Dermis blood vessel endothelial cell (primary cell): ENCODE data around the gene RNF151. TPM values are rescaled to one million over a fixed set of nuclear protein-coding genes. Genes with fewer than 3 reads are reported as not detected.
"Not testable (repeated sequence)": the region's sequence is repeated elsewhere in the genome, so short reads cannot be mapped to it uniquely, and the experiment has no call there.

ENCODE experiments used
- DNase-seq: peaks from one replicate; pipeline ENCODE4 v3.0.0; 2010
- total RNA-seq: library from RNA; depleted of rRNA; stranded (reverse); fragments of >200 nt; gene quantifications from 2 replicates; pipeline ENCODE4 v1.2.3, GENCODE V29; 2014

RNF151 gene
- total RNA-seq, 1 donor from 2014 or later: not detected

GRCh38 chr16:1960665-1961630, 5.7 kb upstream of the RNF151 start:
- peak; percentile 31 for DNase-seq

- no peak for DNase-seq
Measured at GRCh38 chr16:1961651-1962067, 5.0 kb upstream of the RNF151 start.

- not testable (repeated sequence) for DNase-seq
Measured at GRCh38 chr16:1962161-1963153, 4.2 kb upstream of the RNF151 start.

DNA sequence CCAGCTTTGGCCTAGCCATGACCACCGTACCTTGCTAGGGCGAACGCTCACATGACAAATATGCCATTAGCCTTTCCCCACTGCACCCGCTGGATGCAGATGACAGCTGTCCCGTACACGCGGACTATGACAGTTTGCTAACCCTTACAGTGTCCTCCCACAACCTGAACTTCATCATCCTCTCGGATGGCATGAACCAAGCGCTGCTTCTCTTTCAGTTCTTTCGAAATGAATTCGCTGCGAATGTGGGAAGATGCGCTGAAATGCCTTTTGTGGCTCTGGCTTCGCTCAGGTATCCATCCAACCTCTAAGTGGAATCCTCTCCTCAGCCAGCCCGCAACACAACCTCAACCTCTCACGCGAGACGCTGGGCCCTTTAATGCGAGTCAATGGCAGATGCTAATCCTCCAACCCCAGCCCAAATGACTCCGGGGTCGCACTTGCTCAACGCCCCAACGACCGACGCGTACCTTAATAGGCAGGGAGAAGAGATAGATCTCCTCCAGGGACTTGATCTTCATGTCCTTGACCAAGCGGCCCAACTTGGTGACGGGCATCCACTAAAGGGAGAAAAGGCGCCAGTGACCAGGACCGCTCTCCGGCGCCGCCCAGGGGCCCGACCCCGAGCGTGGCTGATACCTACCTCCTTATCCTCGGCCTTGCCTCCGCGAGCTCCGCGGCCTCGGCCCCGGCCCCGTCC, 2.7 kb upstream of the RNF151 start:
- DNase-seq: peak; percentile 60

DNA sequence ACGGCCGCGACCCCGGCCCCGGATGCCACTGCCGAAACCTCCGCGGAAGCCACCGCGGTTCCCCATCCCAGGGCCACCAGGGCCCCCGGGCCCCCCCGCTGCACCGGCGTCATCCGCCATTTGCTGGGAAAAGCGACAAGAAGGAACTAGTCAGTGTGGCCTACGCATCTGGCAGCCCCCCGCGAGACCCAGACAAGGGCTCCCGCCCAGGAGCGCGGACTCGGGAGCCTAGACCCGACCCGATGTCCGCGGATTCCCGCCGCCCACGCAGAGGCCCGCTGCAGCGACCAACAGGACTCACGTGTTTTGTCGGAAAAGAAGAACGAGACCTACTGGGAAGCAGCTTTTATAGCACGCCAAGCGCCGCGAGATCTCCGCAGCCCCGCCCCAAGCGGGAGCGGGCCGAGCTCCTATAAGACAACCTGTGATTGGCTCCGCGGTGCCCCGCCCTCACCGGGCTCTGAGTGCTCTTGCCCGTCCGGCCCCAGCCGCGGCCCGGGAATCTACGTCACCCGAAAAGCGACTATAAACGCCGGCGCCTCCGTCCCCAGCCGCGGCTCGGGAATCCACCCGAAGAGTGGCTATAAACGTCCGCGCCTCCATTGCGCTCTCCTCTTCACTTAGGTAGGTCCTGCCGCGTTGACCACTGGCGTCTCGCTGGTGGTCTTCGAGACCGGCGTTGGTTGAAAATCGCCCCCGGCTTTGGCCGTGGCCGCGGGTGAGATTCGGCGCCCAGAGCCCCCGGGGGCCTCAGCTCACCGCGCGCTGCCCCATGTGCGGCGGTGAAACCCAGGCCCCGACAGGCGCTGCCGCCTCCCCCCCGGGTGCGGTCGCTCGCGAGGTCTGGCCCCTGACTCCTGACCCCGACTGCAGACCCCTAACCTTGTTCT, 1.9 kb upstream of the RNF151 start, which contains the start of gene RPS2:
TSS of gene RPS2 (minus strand) at position 321 of the 890 bp plus-strand sequence. CDS start at position 120, 201 bp downstream.
- peak; percentile 99 for DNase-seq

DNA sequence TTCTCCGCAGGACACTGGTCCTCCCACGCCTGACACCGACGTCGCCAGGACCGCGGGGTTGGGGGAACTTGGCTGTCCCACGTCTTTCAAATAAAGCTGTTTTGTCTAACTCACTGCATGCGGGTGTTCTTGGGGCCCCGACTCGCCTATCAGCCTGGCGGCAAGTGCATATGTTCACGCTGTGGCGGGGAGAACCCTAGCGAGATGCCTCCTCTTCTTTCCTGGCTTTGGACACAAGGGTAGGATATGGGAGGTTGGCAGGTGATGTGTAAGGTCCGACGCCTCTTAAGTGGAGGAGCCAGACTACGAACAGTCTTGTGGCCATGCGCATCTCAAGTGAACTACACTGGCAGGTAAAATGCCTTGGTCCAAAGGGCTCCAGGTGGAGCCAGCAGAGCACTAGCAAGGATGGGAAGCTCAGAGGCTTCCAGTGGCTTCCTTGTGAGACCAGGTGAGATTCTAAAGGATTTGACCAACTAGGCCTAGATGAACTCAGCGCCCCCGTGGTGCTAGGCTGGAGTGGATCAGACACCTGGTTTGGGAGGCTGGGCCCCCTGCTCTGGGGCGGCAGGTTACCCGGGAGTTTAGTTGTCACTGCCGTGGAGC, 1.2 kb upstream of the RNF151 start:
- no peak for DNase-seq

DNA sequence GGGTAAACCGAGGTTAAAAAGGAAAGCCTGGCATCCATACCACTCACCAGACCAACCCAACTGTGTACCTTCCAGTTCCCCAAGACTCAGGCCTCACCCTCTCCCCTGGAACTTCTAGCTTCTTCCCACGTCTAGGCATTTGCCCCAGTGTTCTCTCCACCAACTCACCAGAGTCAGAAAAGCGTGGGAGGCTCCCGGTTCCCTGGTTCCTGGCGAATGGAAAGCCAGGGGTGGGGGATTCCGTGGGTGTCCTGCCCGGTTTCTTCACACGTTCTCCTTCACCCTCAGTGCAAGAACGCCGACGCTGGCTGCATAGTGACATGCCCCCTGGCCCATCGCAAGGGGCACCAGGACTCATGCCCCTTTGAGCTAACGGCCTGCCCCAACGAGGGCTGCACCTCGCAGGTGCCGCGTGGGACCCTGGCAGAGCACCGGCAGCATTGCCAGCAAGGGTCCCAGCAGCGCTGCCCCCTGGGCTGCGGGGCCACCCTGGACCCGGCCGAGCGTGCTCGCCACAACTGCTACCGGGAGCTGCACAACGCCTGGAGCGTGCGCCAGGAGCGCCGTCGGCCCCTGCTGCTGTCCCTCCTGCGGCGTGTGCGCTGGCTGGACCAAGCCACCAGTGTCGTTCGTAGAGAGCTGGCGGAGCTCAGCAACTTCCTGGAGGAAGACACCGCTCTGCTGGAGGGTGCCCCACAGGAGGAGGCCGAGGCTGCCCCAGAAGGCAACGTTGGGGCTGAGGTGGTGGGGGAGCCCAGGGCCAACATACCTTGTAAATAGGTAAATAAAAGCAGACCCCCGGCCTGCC, 1.7 kb downstream of the RNF151 start:
- DNase-seq: no peak

GRCh38 chr16:1971796-1972489, 5.3 kb downstream of the RNF151 start, which contains the start of gene TBL3:
TSS of gene TBL3 (plus strand) at chr16:1972053. CDS start at chr16:1972165, 112 bp downstream.
- peak; percentile 97 for DNase-seq

DNA sequence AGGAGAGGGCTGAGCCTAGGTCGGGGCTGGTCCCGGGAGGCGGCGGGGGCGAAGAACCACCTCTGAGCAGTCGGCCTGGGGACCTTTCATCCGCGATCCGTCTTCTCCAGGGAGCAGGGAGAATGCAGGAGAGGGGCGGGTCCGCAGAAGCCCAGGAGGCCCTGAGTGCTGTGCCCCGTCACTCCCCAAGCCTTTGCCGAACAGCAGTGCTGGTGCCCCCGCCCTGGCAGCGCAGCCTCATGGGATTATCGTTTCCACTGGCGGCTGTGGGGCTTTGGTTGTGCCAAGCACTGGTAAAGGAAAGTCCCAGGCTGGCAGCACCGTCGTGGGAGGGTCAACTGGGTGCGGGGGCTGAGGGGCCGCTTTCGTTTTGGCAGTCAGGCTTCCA, 5.8 kb downstream of the RNF151 start:
- DNase-seq: no peak

- DNase-seq: no peak
Measured at GRCh38 chr16:1973461-1974156, 7.0 kb downstream of the RNF151 start.

DNA sequence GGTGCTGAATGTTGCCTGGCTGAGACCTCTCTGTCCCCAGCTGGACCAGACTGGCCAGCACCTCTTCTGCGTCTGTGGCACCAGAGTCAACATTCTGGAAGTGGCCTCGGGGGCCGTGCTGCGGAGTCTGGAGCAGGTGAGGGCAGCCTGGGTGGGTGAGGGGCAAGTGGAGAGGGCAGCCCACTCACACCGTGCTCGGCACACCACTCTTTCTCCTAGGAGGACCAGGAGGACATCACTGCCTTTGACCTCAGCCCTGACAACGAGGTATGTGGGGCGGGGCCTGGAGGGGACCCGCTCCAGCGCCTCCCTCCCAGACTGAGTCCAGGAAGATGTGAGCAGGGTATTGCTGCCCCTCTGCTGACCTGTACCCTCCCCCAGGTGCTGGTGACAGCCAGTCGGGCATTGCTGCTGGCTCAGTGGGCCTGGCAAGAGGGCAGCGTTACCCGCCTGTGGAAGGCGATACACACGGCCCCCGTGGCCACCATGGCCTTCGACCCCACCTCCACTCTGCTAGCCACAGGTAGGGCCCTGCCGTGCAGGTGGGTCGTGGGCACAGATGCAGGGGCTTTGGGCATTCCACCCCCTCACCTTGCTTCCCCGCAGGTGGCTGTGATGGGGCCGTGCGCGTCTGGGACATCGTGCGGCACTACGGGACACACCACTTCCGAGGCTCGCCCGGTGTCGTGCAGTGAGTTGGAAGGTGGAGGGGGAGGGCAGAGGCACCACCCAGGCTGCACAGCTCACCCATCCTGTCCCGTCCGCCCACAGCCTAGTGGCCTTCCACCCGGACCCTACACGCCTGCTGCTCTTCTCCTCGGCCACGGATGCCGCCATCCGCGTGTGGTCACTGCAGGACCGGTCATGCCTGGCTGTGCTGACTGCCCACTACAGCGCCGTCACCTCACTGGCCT, 7.8 kb downstream of the RNF151 start:
- DNase-seq: no peak

DNA sequence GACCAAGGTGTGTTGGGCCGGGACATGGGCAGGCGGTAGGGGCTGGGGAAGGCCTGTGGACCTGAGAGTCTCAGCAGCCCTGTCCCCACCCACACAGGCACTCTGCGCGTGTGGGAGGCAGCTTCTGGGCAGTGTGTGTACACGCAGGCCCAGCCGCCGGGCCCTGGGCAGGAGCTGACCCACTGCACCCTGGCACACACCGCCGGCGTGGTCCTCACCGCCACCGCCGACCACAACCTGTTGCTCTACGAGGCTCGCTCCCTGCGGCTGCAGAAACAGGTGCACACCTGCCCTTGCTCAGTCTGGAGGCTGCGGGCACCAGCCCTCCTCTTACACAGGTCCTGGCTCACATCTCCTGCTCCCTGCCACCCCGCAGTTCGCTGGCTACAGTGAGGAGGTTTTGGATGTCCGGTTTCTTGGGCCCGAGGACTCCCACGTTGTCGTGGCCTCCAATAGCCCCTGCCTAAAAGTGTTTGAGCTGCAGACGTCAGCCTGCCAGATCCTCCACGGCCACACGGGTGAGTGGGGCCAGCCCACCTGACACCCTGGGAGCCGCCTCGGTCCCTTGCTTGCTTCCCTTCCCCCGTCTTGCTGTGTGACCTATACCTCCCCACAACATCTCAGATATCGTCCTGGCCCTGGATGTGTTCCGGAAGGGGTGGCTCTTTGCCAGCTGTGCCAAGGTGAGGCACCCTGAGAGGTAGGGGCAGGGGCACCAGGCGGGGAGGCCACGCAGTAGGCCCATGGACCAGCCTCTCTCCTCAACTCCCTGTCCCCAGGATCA, 9.0 kb downstream of the RNF151 start:
- no peak for DNase-seq

DNA sequence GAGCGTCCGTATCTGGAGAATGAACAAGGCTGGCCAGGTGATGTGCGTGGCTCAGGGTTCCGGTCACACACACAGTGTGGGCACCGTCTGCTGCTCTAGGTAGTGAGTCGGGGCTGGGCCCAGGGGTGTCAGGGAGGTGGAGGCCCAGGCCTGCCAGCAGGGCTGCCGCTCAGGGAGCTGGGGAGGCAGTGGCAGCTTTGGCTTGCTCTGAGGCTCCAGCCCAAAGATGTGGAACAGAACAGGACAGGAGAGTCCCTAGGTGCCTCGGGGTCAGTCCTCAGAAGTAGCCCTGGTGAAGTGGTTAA, 9.5 kb downstream of the RNF151 start:
- DNase-seq: no peak

GRCh38 chr16:1976951-1977874, 10.6 kb downstream of the RNF151 start:
- no peak for DNase-seq

DNA sequence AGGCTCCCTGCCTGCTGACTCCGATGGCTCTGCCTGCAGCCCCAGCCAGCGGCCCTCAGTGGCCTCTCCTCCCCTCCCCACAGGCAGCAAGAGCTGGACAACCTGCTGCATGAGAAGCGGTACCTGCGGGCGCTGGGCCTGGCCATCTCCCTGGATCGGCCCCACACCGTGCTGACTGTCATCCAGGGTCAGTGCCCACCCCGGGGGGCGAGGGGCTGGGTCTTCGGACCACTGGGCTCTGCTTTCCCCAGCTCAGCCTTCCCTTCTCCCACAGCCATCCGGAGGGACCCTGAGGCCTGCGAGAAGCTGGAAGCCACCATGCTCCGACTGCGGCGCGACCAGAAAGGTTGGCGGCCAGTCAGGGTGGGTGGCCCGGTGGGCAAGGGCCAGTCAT, 11.2 kb downstream of the RNF151 start:
- DNase-seq: no peak
